Measurements from ENCODE around the gene ZNF283.

GRCh38 chr19:43789029-43789428, 38.1 kb upstream of the ZNF283 start:
- TF ChIP-seq SUZ12 (IDR thresholded peaks at IDR 0.05) (no peak), BHLHE40 (IDR thresholded peaks at IDR 0.05; ENCODE audit: borderline replicate concordance) (no peak), L3MBTL2 (conservative IDR thresholded peaks at IDR 0.05) (no peak), PKNOX1 (IDR thresholded peaks at IDR 0.05) (no peak), FOXA1 (IDR thresholded peaks at IDR 0.05) (no peak)
